Stimulated activated CD8-positive, alpha-beta memory T cell treated with anti-CD3 and anti-CD28 coated beads, Interleukin-4, amount 100 ng/mL, for 24 hours (primary cell): ENCODE data around the gene TMEM108.

ENCODE experiments used
- DNase-seq: peaks from one replicate; pipeline ENCODE4 v3.0.0-alpha.2; 2020; ENCODE audit warnings: low read depth

TMEM108 gene

GRCh38 chr3:133280586-133280985 lies 242.4 kb downstream of the TMEM108 start:
- no peak for DNase-seq

- DNase-seq: no peak
Observed at GRCh38 chr3:133282236-133282635, 244.0 kb downstream of the TMEM108 start.

GRCh38 chr3:133283958-133284807 lies 246.0 kb downstream of the TMEM108 start:
- no peak for DNase-seq

- DNase-seq: no peak
Observed at GRCh38 chr3:133289322-133289721, 251.1 kb downstream of the TMEM108 start.

- DNase-seq: no peak
Observed at GRCh38 chr3:133292296-133292695, 254.1 kb downstream of the TMEM108 start.

- DNase-seq: no peak
Observed at GRCh38 chr3:133293397-133294110, 255.4 kb downstream of the TMEM108 start.

- no peak for DNase-seq
Observed at GRCh38 chr3:133294253-133294652, 256.1 kb downstream of the TMEM108 start.

GRCh38 chr3:133295199-133295901 lies 257.2 kb downstream of the TMEM108 start:
- DNase-seq: no peak

GRCh38 chr3:133295944-133296917 lies 258.0 kb downstream of the TMEM108 start:
- DNase-seq: no peak

GRCh38 chr3:133296981-133297380 lies 258.8 kb downstream of the TMEM108 start:
- no peak for DNase-seq

GRCh38 chr3:133300102-133300501 lies 261.9 kb downstream of the TMEM108 start:
- DNase-seq: no peak

- no peak for DNase-seq
Observed at GRCh38 chr3:133301194-133301593, 263.0 kb downstream of the TMEM108 start.

GRCh38 chr3:133301731-133302130 lies 263.5 kb downstream of the TMEM108 start:
- DNase-seq: no peak

- DNase-seq: no peak
Observed at GRCh38 chr3:133303430-133303829, 265.2 kb downstream of the TMEM108 start.

GRCh38 chr3:133317866-133318265 lies 279.7 kb downstream of the TMEM108 start:
- no peak for DNase-seq

- DNase-seq: no peak
Observed at GRCh38 chr3:133328373-133328772, 290.2 kb downstream of the TMEM108 start.

- DNase-seq: no peak
Observed at GRCh38 chr3:133329626-133330025, 291.4 kb downstream of the TMEM108 start.

- DNase-seq: no peak
Observed at GRCh38 chr3:133330065-133330464, 291.9 kb downstream of the TMEM108 start.

- no peak for DNase-seq
Observed at GRCh38 chr3:133330522-133330921, 292.3 kb downstream of the TMEM108 start.

GRCh38 chr3:133354721-133355120 lies 316.5 kb downstream of the TMEM108 start:
- no peak for DNase-seq

GRCh38 chr3:133360476-133360875 lies 322.3 kb downstream of the TMEM108 start:
- DNase-seq: no peak

GRCh38 chr3:133361011-133361410 lies 322.8 kb downstream of the TMEM108 start:
- DNase-seq: no peak
